Caki2 (cell line): Measurements from ENCODE around the gene PEG3. TPM values are rescaled to one million over a fixed set of nuclear protein-coding genes. Genes with fewer than 3 reads are reported as not detected.

ENCODE experiments used
- DNase-seq: peaks from one replicate; pipeline ENCODE4 v3.0.0-alpha.2; 2015; ENCODE audit warnings: low read depth
- in situ Hi-C: cut with HindIII; loops from 2 replicates; pipeline ENCODE4 v1.10.0; 2016; ENCODE audit warnings: low sequenced_read_pairs, low pct_unique_long_range_greater_than_20kb, mixed read lengths
- total RNA-seq: library from RNA; depleted of rRNA; stranded (reverse); fragments of >200 nt; shearing (Covaris generic); gene quantifications from 2 replicates; pipeline ENCODE4 v1.2.3, GENCODE V29; 2014; ENCODE audit warnings: low replicate concordance

Gene PEG3
- total RNA-seq, 1 experiment from 2014 or later, result not detected

- in situ Hi-C loops, result no loop called here
- DNase-seq, result no peak
Measured at GRCh38 chr19:56842412-56842811, 1.9 kb upstream of the PEG3 start.

GRCh38 chr19:56841193-56841543 is 642 bp upstream of the PEG3 start:
- no peak for DNase-seq
- in situ Hi-C loops, result no loop called here

- in situ Hi-C loops, result no loop called here
- no peak for DNase-seq
Measured at GRCh38 chr19:56839652-56840450, 675 bp downstream of the PEG3 start.

- DNase-seq, result no peak
- in situ Hi-C loops, result no loop called here
Measured at GRCh38 chr19:56838909-56839651, 1.4 kb downstream of the PEG3 start.

GRCh38 chr19:56838024-56838908 is 2.3 kb downstream of the PEG3 start:
- in situ Hi-C loops, result no loop called here
- DNase-seq, result no peak

GRCh38 chr19:56837492-56838023 is 3.0 kb downstream of the PEG3 start:
- in situ Hi-C loops, result no loop called here
- no peak for DNase-seq

GRCh38 chr19:56837004-56837403 is 3.5 kb downstream of the PEG3 start:
- in situ Hi-C loops, result no loop called here
- DNase-seq, result no peak

- no peak for DNase-seq
- in situ Hi-C loops, result no loop called here
Measured at GRCh38 chr19:56836059-56836458, 4.5 kb downstream of the PEG3 start.

GRCh38 chr19:56835401-56835800 is 5.1 kb downstream of the PEG3 start:
- no peak for DNase-seq
- in situ Hi-C loops, result no loop called here

- in situ Hi-C loops, result no loop called here
- DNase-seq, result no peak
Measured at GRCh38 chr19:56834564-56835375, 5.8 kb downstream of the PEG3 start.

GRCh38 chr19:56832352-56832928 is 8.1 kb downstream of the PEG3 start:
- no peak for DNase-seq
- in situ Hi-C loops, result no loop called here

GRCh38 chr19:56831255-56831654 is 9.3 kb downstream of the PEG3 start:
- no peak for DNase-seq
- in situ Hi-C loops, result no loop called here

- no peak for DNase-seq
- in situ Hi-C loops, result no loop called here
Measured at GRCh38 chr19:56829596-56829995, 10.9 kb downstream of the PEG3 start.

GRCh38 chr19:56827708-56828107 is 12.8 kb downstream of the PEG3 start:
- no peak for DNase-seq
- in situ Hi-C loops, result no loop called here

- DNase-seq, result no peak
- in situ Hi-C loops, result no loop called here
Measured at GRCh38 chr19:56823956-56824355, 16.6 kb downstream of the PEG3 start.

GRCh38 chr19:56823417-56823816 is 17.1 kb downstream of the PEG3 start:
- in situ Hi-C loops, result no loop called here
- no peak for DNase-seq

GRCh38 chr19:56822755-56823154 is 17.8 kb downstream of the PEG3 start:
- DNase-seq, result no peak
- in situ Hi-C loops, result no loop called here

GRCh38 chr19:56821675-56822074 is 18.9 kb downstream of the PEG3 start:
- in situ Hi-C loops, result no loop called here
- DNase-seq, result no peak
